T-helper 1 cell treated with Interleukin-12 subunit alpha and Interleukin-12 subunit beta and Interleukin-4 antibody, amounts not matched to agents 30 ng/mL and 1 ng/mL, for 36 hours (primary cell): ENCODE measurements around the gene TOB1. TPM values are rescaled to one million over a fixed set of nuclear protein-coding genes. Genes with fewer than 3 reads are reported as not detected.

ENCODE experiments used
- intact Hi-C: fragments of 100-400 bp; cut with micrococcal nuclease; formaldehyde crosslinking; loops from one replicate; pipeline ENCODE4 v1.15.1; 2024
- total RNA-seq: library from RNA; stranded (reverse); gene quantifications from 2 replicates; pipeline ENCODE4 v1.2.3, GENCODE V29; 2022

TOB1 gene
- total RNA-seq, 1 donor from 2014 or later, result 49.4 TPM

- intact Hi-C loops, result no loop called here
These were observed 17.4 kb downstream of the TOB1 start for GRCh38 chr17:50848711-50849110.

GRCh38 chr17:50848039-50848438 lies 18.1 kb downstream of the TOB1 start:
- intact Hi-C loops, result no loop called here

- intact Hi-C loops, result no loop called here
These were observed 18.6 kb downstream of the TOB1 start for GRCh38 chr17:50847566-50847965.

- intact Hi-C loops, result no loop called here
These were observed 20.7 kb downstream of the TOB1 start for GRCh38 chr17:50845240-50846147.

GRCh38 chr17:50844117-50844700 lies 21.9 kb downstream of the TOB1 start:
- intact Hi-C loops, result no loop called here

GRCh38 chr17:50843150-50843905 lies 22.8 kb downstream of the TOB1 start:
- intact Hi-C loops, result no loop called here

GRCh38 chr17:50842506-50843149 lies 23.5 kb downstream of the TOB1 start:
- intact Hi-C loops, result loop anchor here (1.0 kb wide), 3 partner anchors 59 to 360 kb away; partner anchors contain the start of gene SPATA20

GRCh38 chr17:50841949-50842354 lies 24.2 kb downstream of the TOB1 start:
- intact Hi-C loops, result loop anchor here (1.0 kb wide), 4 partner anchors 25 to 360 kb away; partner anchors contain the start of gene SPATA20

- intact Hi-C loops, result loop anchor here (1.0 kb wide), 1 partner anchor 24 kb away; no protein-coding TSS in a partner anchor
These were observed 24.7 kb downstream of the TOB1 start for GRCh38 chr17:50841277-50841948.

- intact Hi-C loops, result no loop called here
These were observed 25.8 kb downstream of the TOB1 start for GRCh38 chr17:50840311-50840851.

GRCh38 chr17:50839591-50840310 lies 26.4 kb downstream of the TOB1 start:
- intact Hi-C loops, result no loop called here

- intact Hi-C loops, result no loop called here
These were observed 27.9 kb downstream of the TOB1 start for GRCh38 chr17:50837980-50838954.

GRCh38 chr17:50837286-50837979 lies 28.7 kb downstream of the TOB1 start:
- intact Hi-C loops, result no loop called here

GRCh38 chr17:50836826-50837225 lies 29.3 kb downstream of the TOB1 start:
- intact Hi-C loops, result no loop called here

- intact Hi-C loops, result no loop called here
These were observed 30.6 kb downstream of the TOB1 start, which contains the start of gene WFIKKN2 for GRCh38 chr17:50835301-50836234. Gene WFIKKN2 (plus strand): TSS chr17:50835586. CDS start chr17:50835938, 352 bp downstream.

GRCh38 chr17:50834429-50835300 lies 31.5 kb downstream of the TOB1 start:
- intact Hi-C loops, result no loop called here
